Breast epithelium (tissue), 4 donors: ENCODE measurements around the gene EPHB3. TPM values are rescaled to one million over a fixed set of nuclear protein-coding genes. Genes with fewer than 3 reads are reported as not detected.
"Not testable (repeated sequence)": the region's sequence is repeated elsewhere in the genome, so short reads cannot be mapped to it uniquely, and the experiment has no call there.

Experiments used
- DNase-seq, 2 donors: peaks; one replicate each; pipeline ENCODE4 v3.0.0-alpha.2; 2019; ENCODE audit warnings: low spot score in 2 of 2
- H3K27ac ChIP-seq, 2 donors: fragments of 200-600 bp; sonication (generic) in 1 of 2; one replicate each; pipeline ENCODE4 v1.5.1; 2016 to 2019; ENCODE audit warnings: mild to moderate bottlenecking in 1 of 2
- H3K27me3 ChIP-seq, 2 donors: fragments of 200-600 bp; sonication (generic) in 1 of 2; one replicate each; pipeline versions ENCODE4 v1.5.1 to v1.6.0; 2017 to 2019; ENCODE audit warnings: control low read depth in 1 of 2, mild to moderate bottlenecking in 1 of 2
- H3K36me3 ChIP-seq: fragments of 200-600 bp; one replicate; pipeline ENCODE4 v1.5.1; 2019
- H3K4me1 ChIP-seq, 2 donors: fragments of 200-600 bp; sonication (generic); one replicate each; pipeline ENCODE4 v1.5.1; 2016 to 2019; ENCODE audit warnings: control low read depth in 1 of 2
- H3K4me3 ChIP-seq, 3 donors: fragments of 200-600 bp; sonication (generic); 1 replicate in 2 of 3; 2 replicates in 1 of 3; pipeline ENCODE4 v1.5.1; 2016 to 2019; ENCODE audit warnings: mild to moderate bottlenecking in 3 of 3, moderate library complexity in 2 of 3
- H3K9me3 ChIP-seq, 2 donors: fragments of 200-600 bp; sonication (generic) in 1 of 2; one replicate each; pipeline ENCODE4 v1.5.1; 2016 to 2019; ENCODE audit warnings: control low read depth in 1 of 2
- CTCF ChIP-seq, 3 donors: fragments of 450-650 bp; IDR thresholded peaks; one replicate each; pipeline ENCODE4 v1.5.1; 2016 to 2017; ENCODE audit warnings: antibody characterized with exemption in 3 of 3, mild to moderate bottlenecking in 3 of 3, moderate library complexity in 3 of 3
- POLR2A ChIP-seq: fragments of 450-650 bp; IDR thresholded peaks from one replicate; pipeline ENCODE4 v1.6.1; 2016; ENCODE audit warnings: antibody characterized with exemption, mild to moderate bottlenecking, moderate library complexity
- POLR2AphosphoS5 ChIP-seq, 3 donors: sonication (generic); formaldehyde crosslinking; IDR thresholded peaks; one replicate each; pipeline ENCODE4 v1.6.1; 2017; ENCODE audit warnings: antibody characterized with exemption in 3 of 3
- intact Hi-C: fragments of 100-400 bp; cut with DNase I; formaldehyde crosslinking; loops from one replicate; pipeline ENCODE4 v1.15.1; 2023; ENCODE audit warnings: low total_unique reads
- total RNA-seq, 3 donors: library from RNA; depleted of rRNA; stranded (reverse); fragments of >200 nt; gene quantifications; one replicate each; pipeline ENCODE4 v1.1.0, GENCODE V29; 2016

The EPHB3 gene
- total RNA-seq, 3 donors from 2014 or later = 0.32 to 25.3 (median 7.9) TPM

GRCh38 chr3:184610245-184610871, 48.8 kb downstream of the EPHB3 start:
- no peaks in the 10 kb centered on the region for H3K9me3 ChIP-seq
- DNase-seq = no peak
- no peaks in the 10 kb centered on the region for H3K4me1 ChIP-seq
- H3K27ac ChIP-seq = no peak overlapping the region
- intact Hi-C loops = no loop called here
- TF ChIP-seq POLR2AphosphoS5 (IDR thresholded peaks at IDR 0.05) (no peak), POLR2A (no peak), CTCF (IDR thresholded peaks at IDR 0.05) (no peak)
- no peaks in the 10 kb centered on the region for H3K36me3 ChIP-seq
- H3K27me3 ChIP-seq = no peaks in the 10 kb centered on the region
- no peak overlapping the region for H3K4me3 ChIP-seq

- TF ChIP-seq POLR2A (no peak), CTCF (IDR thresholded peaks at IDR 0.05) (no peak), POLR2AphosphoS5 (IDR thresholded peaks at IDR 0.05) (no peak)
- no peaks in the 10 kb centered on the region for H3K27me3 ChIP-seq
- no peak for DNase-seq
- H3K9me3 ChIP-seq = no peaks in the 10 kb centered on the region
- peak overlapping the region; percentile 25 to 69 for H3K27ac ChIP-seq
- no peaks in the 10 kb centered on the region for H3K4me1 ChIP-seq
- intact Hi-C loops = no loop called here
- H3K4me3 ChIP-seq = no peak overlapping the region
- H3K36me3 ChIP-seq = no peaks in the 10 kb centered on the region
Observed at GRCh38 chr3:184611607-184612281, 50.2 kb downstream of the EPHB3 start.

- TF ChIP-seq CTCF (IDR thresholded peaks at IDR 0.05) (no peak), POLR2AphosphoS5 (IDR thresholded peaks at IDR 0.05) (no peak), POLR2A (no peak)
- Histone ChIP-seq H3K36me3 (no peaks in the 10 kb centered on the region), H3K4me3 (no peak overlapping the region), H3K9me3 (no peaks in the 10 kb centered on the region), H3K27me3 (no peaks in the 10 kb centered on the region), H3K4me1 (no peaks in the 10 kb centered on the region), H3K27ac (no peak overlapping the region)
- no peak for DNase-seq
- intact Hi-C loops = no loop called here
Observed at GRCh38 chr3:184615396-184615795, 53.8 kb downstream of the EPHB3 start.

GRCh38 chr3:184616436-184616835, 54.9 kb downstream of the EPHB3 start:
- no peak for DNase-seq
- H3K4me3 ChIP-seq = no peak overlapping the region
- no peaks in the 10 kb centered on the region for H3K9me3 ChIP-seq
- no peak overlapping the region for H3K27ac ChIP-seq
- no peaks in the 10 kb centered on the region for H3K36me3 ChIP-seq
- intact Hi-C loops = no loop called here
- H3K27me3 ChIP-seq = no peaks in the 10 kb centered on the region
- no peak for TF ChIP-seq POLR2AphosphoS5 (IDR thresholded peaks at IDR 0.05)
- no peak for TF ChIP-seq CTCF (IDR thresholded peaks at IDR 0.05)
- TF ChIP-seq POLR2A = no peak
- no peaks in the 10 kb centered on the region for H3K4me1 ChIP-seq

GRCh38 chr3:184617306-184617705, 55.7 kb downstream of the EPHB3 start:
- intact Hi-C loops, H3K9me3 ChIP-seq, H3K4me3 ChIP-seq, H3K36me3 ChIP-seq, DNase-seq, H3K4me1 ChIP-seq, H3K27ac ChIP-seq, H3K27me3 ChIP-seq: not testable (repeated sequence)
